ENCODE data around the gene PLCB1.
"Not testable (repeated sequence)": the region's sequence is repeated elsewhere in the genome, so short reads cannot be mapped to it uniquely, and the experiment has no call there.

PLCB1 gene

GRCh38 chr20:8631271-8631670 is 499.2 kb downstream of the PLCB1 start:
- no peak for DNase-seq

GRCh38 chr20:8633366-8633765 is 501.3 kb downstream of the PLCB1 start:
- no peak for DNase-seq

DNA sequence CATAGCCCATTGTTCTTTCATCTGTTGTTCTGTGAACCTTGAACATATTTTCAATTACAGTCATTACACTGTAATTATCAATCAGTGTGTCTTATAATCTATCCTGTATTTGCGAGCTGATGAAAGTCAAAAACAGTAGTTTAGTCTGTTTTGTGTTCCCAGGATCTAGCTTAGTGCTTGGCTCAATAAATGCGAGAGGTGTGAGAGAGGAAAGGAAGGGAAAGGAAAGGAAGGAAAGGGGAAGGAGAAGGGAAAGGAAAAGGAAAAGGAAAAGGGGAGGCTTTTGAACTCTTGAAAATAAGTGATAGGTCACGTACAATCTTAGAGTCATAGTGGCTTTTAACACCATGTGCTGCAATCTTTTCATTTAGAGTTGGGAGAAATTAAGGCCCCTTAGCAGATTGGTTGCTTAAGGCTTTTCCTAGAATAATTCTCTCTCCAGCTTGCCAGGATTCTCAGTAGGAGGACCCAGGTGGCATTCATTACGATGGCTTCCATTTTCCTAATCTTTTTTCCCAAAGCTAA is 503.0 kb downstream of the PLCB1 start:
- no peak for DNase-seq

DNA sequence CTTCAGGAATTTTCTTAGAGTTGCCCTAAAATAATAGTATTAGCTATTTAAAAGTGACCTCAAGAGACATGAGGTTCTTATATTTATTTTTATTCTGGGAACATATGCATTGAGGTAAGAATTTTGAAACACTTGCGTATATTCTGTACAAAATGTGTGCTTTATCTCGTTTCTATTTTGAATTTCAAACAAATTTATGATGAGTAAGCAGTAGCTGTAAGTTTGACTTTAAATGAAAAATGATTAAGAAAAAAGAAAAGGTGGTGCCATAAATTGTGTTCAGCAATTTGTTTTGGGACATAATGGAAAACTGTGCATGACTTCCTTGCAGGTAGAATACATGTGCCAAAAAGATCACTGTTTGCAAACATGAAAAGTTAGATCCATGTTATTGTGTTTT is 503.8 kb downstream of the PLCB1 start:
- no peak for DNase-seq

GRCh38 chr20:8639112-8639778 is 507.2 kb downstream of the PLCB1 start:
- DNase-seq, result no peak

DNA sequence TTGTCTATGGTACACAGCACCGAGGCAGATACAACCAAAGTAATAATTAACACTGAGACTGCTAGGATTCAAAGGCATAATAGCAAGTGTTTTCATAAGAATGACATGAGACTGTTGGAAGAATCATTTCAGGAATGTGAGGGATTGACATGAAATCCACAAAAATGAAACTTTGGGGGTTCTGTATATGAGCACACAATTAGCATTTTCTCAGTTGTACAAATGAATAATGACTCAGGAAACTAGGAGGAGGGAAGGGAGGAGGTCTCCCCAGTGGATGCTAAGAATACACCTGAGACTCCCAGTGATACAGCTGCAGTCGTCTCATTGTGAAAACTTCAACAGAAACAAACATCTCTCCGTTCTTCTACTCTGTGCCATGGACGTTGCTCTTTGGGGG is 508.4 kb downstream of the PLCB1 start:
- no peak for DNase-seq

DNA sequence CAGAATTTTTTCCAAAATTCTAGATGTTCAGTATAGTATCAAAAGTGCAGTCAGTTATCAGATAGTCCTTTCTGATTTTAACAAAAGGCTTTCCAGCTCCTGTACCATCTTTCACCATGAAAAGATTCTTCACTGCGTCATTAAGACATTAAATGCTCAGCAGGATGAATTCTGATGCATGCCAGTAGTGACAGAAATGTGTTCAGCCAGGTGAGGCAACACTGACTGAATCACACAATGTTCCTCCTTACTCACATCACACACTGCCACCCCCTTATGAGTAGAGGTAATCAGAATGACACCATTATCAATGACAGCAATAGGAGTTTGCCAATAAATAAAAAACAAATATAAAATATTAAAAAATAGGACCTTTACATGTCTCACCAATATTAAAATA is 510.2 kb downstream of the PLCB1 start:
- no peak for DNase-seq

DNA sequence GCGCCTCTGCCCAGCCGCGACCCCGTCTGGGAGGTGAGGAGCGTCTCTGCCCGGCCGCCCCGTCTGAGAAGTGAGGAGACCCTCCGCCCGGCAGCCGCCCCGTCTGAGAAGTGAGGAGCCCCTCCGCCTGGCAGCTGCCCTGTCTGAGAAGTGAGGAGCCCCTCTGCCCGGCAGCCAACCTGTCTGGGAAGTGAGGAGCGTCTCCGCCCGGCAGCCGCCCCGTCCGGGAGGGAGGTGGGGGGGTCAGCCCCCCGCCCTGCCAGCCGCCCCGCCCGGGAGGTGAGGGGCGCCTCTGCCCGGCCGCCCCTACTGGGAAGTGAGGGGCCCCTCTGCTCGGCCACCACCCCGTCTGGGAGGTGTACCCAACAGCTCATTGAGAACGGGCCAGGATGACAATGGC is 512.4 kb downstream of the PLCB1 start:
- not testable (repeated sequence) for DNase-seq

GRCh38 chr20:8645326-8645725 is 513.3 kb downstream of the PLCB1 start:
- DNase-seq, result no peak

DNA sequence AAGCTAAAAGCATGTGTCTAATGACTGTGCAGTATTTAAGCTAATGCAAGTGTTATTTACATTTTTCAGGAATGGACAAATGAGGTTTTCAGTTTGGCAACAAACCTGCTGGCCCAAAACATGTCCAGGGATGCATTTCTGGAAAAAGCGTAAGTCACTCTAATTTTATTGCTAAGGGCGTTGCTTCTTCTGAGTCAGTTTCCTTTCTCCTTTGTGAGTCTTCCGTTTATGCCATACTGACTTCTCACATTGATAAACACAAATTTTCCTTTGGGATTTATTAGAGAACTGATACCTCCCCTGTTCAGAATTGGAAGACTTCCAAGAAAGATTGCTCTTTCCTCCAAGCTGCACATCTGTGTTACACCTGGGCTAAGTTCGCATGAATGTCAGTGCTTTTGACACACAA is 514.0 kb downstream of the PLCB1 start:
- DNase-seq, result no peak

- no peak for DNase-seq
These were observed 514.6 kb downstream of the PLCB1 start for GRCh38 chr20:8646716-8647115.

DNA sequence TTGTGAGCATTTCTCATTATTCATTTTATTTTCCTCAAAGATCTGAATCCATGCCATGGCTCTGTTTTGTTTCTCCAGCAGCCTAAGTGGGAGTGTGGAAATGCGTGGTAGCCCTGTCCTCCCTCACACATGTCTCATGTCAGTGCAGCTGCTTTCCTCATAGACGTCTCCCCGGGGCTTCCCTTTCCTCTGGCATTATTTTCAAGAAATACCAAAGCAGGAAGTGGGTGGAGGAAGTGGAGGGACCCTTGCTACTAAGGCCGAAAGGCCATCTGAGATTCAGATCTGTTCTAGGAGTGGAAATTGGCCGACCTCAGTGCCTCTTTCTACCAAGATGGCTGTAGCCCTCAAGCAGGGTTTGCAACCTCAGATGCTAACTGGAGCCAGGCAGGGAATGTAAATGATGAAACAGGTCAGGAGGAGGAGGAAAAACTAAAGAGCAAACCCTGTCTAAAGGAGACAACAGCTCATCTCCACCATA is 515.9 kb downstream of the PLCB1 start:
- DNase-seq, result no peak

DNA sequence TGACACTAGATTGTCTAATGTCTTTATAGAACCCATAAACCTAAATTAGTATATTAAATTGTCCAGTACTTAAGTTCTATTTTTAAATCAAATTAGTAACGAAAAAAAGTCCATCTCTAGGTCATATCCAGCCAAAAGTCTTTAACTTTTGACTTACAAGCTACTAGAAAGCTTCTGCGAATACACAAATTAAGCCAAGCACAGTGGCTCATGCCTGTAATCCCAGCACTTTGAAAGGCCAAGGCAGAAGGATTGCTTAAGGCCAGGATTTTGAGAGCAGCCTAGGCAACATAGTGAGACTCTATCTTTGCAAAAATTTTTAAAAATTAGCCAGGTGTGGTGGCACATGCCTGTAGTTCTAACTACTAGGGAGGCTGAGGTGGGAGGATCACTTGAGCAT is 516.4 kb downstream of the PLCB1 start:
- no peak for DNase-seq

DNA sequence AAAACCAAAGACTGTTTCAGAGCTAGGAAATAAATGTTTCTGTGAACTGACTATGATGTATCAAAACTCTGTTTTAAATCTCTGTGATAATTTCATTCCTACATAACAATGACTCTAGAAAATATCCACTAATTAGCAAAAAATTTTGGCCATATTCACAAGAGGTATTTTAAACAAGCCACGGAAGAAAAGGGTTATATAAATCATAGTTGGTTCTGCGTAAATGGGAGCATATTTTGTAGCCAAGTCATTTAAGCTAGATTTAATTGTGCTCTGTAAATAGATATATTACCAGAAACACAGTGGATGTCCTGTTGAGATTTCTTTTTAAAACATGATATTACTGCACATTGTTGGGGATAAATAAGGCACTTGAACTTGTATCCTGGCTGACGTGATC is 520.3 kb downstream of the PLCB1 start:
- DNase-seq, result no peak

GRCh38 chr20:8654486-8654885 is 522.4 kb downstream of the PLCB1 start:
- DNase-seq, result no peak

DNA sequence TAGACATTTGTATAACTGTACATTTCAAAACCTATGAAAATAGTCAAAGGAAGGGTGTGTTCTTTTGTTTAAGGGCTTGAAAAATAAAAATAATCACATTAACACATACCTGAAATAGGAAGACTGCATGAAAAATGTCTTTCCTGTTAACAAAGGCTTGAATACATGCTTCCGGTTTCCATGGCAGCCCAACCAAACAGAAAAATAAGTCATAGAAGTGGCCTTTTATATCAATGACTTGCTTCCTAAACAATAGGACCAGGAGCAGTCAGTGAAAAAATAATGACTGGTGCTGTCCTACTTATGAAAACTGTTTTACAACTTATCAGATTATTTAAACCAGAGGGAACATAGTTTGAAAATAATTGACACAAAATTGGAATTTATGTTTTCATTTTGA is 524.3 kb downstream of the PLCB1 start:
- no peak for DNase-seq

DNA sequence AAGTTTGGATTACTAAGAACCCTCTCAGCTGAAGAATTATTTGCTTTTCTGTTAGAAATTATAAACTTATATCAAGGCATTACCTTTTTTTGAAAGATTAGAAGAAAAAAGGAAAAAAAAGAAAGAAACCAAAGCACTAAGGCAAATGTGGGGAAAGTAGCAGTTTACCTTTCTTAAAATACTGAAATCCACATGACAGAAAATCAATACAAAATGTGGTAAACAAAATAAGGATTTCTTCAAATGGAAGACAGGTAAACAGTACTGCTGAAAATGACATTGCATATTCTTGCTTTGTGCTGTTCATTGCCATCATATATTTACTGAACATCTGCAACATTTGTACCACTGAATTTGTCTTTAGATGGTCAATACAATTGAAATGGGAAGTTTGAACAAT is 525.6 kb downstream of the PLCB1 start:
- DNase-seq, result no peak

GRCh38 chr20:8658103-8658502 is 526.0 kb downstream of the PLCB1 start:
- DNase-seq, result no peak

GRCh38 chr20:8661229-8661952 is 529.3 kb downstream of the PLCB1 start:
- peak in 1 of 2 experiments; percentile 16 for DNase-seq

DNA sequence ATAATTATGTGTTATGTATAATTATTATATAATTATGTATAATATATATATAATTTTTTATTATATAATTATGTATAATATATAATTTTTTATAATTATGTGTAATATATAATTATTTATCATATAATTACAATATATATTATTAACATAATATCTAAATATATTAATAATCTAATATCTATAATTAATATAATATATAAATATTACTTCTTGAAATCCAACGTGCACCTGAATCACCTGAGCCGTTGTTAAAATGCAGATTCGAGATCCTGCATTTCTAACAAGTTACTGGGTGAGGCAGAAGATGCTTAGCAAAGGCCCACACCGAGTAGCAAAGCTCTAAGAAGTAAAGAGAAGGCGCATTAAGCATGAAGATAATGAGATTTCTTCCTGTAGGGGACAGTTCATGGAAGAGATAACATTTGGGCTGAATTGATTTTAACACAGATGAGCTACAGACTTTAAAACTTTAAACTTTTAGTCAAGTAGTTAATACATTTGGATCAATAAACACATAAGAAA is 530.4 kb downstream of the PLCB1 start:
- peak in 1 of 2 experiments; percentile 27 for DNase-seq

- DNase-seq, result no peak
These were observed 531.4 kb downstream of the PLCB1 start for GRCh38 chr20:8663424-8663823.

- peak in 1 of 2 experiments; percentile 7 for DNase-seq
These were observed 532.7 kb downstream of the PLCB1 start for GRCh38 chr20:8664778-8665177.

DNA sequence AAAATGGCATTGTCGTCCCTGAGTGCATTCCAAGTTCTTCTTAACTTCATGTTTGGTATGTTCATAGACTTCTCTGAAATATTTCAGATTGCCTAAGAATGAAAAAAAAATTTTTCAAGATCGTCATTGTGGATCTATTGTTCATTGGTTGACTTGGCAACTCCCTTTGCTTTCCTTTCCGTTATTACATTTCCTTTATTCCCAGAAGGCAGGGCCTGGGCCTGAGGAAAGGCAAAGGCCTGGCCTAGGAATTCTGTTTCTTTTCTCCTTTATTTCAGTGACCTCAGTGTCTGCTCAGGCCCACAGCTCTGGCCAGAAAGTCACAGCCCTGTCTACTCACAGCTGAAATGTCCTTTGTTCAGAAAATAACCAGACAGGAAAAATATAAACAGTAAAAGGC is 535.2 kb downstream of the PLCB1 start:
- DNase-seq, result no peak

Data from NCI-H526 (cell line).